HG02885 (cell line): ENCODE results near the gene NFIB.

Experiments
- ATAC-seq: cut with Tn5 transposase; IDR thresholded peaks from one replicate; pipeline ENCODE4 v1.9.1; 2021; ENCODE audit warnings: mild to moderate bottlenecking; ENCODE audit not compliant: unreplicated experiment, poor library complexity

NFIB gene

GRCh38 chr9:14251154-14252071 is 62.5 kb downstream of the NFIB start:
- no peak for ATAC-seq

DNA sequence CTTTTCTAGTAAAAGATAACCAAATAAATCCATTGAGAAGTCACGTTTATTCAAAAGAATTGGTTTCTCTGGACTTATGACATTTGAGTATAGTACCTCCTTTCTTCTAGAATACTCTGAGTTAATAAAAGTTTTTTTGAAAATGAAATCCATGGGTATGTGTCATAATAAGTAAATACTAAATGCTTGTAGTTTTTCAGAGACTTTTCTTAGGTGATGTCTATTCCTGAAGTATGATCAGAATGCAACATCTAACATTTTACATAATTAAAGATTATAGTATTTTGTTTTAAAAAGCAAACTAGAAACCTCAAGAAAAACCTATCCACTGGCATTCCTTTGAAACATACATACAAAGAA is 63.2 kb downstream of the NFIB start:
- no peak for ATAC-seq

DNA sequence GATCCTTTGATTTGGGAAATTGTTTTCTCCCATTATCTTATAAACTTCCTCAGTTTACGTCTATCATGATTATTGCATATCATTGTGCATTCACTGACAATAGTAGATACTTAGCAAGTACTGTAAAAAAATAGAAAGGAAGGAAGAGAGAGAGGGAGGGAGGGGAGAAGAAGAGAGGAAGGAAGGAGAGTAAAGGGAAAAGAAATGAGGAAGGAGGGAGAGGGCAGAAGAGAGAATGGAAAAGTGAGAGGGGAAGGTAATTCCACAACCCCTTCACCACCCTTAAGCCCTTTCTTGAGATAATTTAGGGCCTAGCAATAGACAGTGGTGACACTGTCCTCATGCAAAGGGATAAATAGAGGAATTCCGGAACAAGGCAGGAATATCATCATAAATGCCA is 64.4 kb downstream of the NFIB start:
- no peak for ATAC-seq

DNA sequence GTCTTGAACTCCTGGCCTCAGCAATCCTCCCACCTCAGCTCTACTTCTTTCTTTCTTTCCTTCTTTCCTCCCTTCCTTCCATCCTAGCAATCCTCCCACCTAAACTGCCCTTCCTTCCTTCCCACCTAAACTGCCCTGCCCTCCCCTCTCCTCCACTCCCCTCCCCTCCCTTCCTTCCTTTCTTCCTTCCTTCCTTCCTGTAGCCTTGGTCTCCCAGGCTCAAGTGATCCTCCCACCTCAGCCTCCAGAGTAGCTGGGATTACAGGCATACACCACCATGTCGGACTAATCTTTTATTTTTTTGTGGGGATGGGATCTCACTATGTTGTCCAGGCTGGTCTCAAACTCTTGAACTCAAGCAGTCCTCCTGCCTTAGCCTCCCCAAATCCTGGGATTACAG is 65.8 kb downstream of the NFIB start:
- no peak for ATAC-seq

GRCh38 chr9:14247577-14247976 is 66.4 kb downstream of the NFIB start:
- no peak for ATAC-seq

- no peak for ATAC-seq
Observed at GRCh38 chr9:14246951-14247350, 67.0 kb downstream of the NFIB start.

DNA sequence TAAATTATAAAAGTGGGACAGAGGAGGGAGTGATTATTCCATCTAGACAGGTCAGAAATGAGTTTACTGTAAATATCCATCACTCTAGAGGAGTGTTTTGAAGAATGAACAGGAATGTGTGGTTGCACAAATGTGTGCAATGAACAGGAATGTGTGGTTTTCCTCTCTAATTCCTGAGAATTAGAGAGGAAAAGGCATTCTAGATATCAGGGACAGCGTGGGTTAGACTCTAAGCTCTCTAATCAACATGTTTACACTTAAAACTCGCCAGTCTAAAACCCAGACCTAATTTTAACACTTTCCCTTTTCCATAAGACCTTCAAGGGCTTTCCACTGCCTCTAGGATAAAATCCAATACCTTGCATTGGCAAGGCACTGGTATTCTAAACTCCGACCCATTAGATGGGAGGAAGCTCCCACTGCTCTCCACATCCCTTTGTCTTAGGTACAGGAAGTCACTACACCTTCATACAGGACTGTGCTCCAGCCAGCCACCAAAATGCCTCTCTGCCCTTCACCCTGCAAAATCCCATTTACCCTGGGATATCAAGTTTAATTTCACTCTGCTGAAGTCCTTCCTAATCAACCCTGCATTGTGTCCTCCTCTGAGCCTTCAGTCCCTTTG is 67.9 kb downstream of the NFIB start:
- ATAC-seq = no peak

GRCh38 chr9:14243514-14244042 is 70.4 kb downstream of the NFIB start:
- no peak for ATAC-seq

GRCh38 chr9:14242150-14242805 is 71.7 kb downstream of the NFIB start:
- ATAC-seq = no peak

GRCh38 chr9:14240537-14240936 is 73.4 kb downstream of the NFIB start:
- ATAC-seq = no peak

- ATAC-seq = no peak
Observed at GRCh38 chr9:14238518-14238917, 75.4 kb downstream of the NFIB start.

GRCh38 chr9:14238079-14238478 is 75.9 kb downstream of the NFIB start:
- ATAC-seq = no peak

DNA sequence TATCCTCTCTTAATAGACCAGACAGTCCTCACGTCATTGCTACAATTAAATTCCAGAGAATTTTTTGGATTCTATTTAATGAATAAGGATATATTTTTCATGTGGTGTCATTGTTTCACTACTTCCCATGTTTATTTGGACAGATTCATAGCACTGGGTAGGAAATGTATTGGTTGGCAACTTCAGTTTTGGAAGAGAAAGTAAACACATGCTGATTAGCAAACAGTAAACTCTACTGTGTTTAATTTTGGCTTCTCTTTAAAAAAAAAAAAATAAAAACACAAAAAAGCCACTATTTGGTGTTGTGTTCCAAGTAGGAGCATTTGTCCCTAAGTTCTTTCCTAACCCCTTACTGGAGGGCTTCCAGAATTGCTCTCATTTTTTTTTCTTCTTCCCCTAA is 77.3 kb downstream of the NFIB start:
- ATAC-seq = no peak

- no peak for ATAC-seq
Observed at GRCh38 chr9:14232111-14232510, 81.8 kb downstream of the NFIB start.

DNA sequence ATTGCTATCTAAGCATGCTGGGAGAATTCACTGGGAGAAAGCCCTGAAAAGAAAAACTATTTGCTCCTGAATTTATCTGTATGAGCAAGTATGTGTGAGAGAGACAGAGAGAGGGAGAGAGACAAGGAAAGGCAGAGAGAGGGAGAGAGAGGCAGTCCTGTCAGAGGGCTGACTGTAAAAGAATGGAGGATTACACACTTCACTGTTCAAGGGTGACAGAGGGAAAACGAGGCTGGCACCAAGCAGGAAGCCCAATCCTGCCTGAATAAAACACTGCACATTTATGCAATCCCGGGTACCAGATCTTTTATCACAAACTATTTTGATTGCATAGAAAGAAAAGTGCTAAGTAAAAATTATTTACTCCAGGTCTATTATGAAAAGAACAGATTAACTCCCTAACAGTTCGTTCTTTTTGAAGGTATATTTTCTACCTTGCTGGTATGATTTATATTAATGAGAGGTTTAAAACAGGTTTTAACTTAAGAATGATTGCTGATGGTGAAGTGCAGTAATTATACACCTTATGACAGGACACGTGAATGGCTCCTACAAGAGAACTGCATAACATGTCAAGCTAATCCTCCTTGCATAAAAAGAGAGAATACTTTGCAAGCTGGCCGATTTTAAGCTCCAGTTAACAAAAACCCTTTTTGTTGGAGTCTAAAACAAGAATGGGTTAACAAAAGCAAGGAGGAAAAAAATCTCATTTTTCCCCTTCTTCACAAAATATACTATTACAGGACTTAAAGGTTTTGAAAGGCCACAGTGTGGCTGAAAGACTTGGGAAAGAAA is 82.5 kb downstream of the NFIB start:
- no peak for ATAC-seq

DNA sequence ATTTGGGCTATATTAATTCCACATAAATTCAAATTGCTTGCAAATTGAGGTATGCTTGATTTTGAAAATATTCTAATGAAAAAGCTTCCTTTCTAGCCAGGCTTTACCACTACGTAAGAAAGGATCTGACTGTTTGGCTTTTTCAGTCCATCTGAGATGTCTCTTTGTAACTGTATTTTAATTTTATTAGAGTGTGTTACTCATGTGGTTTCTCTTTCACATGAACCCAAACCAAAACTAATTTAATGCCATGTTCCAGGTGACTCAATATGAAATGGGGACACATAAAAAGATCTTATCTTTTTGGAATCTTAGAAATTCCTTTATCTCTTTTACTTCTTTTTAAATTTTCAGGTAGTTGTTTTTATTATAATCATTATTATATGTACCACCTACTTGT is 85.3 kb downstream of the NFIB start:
- ATAC-seq = no peak

DNA sequence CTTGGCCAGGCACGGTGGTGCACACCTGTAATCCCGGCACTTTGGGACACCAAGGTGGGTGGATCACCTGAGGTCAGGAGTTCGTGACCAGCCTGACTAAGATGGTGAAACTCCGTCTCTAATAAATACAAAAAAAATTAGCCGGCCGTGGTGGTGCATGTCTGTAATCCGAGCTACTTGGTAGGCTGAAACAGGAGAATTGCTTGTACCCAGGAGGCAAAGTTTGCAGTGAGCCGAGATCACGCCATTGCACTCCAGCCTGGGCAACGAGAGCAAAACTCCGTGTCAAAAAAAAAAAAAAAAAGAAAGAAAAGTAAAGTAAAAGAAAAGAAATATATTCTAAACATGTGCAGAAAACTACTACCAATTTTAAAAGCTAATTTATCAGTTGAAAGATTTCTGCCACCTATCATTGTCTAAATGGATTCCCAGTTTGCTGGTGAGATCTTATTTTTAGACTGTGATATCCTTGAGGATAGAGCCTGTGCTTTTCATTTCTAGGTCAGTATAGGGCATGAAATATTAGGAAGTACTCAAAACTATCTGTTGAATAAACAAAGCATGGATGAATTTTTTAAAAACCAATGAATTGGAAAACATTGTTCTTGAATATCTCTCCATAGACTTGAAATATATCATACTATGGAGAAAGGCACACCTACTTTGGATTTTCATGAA is 86.9 kb downstream of the NFIB start:
- no peak for ATAC-seq

GRCh38 chr9:14223081-14223480 is 90.9 kb downstream of the NFIB start:
- no peak for ATAC-seq

DNA sequence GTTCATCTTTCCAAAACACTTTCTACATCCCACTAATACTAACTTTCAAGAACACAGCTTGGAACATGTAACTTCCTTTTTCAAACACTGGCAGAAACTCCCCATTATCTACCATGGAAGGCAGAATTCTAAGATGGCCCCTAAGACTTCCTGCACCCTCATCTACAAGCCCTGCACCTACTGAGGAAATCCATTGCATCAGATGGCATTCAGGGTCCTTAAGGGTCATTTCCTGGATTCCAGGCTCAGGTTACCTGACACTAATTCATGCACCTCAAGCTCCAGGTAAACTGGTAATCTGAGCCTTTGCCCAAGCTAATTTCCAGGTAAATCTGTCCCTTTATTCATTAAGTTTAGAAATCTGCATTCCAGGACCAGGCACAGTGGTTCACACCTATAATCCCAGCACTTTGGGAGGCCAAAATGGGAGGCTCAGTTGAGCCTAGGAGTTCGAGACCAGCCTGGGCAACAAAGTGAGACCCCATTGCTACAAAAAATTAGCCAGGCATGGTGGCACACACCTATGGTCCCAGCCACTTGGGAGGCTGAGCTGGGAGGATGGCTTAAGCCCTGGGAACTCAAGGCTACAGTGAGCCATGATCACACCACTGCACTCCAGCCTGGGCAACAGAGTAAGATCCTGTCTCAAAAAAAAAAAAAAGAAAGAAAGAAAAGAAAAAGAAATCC is 91.6 kb downstream of the NFIB start:
- ATAC-seq = no peak
